OCI-LY3 (cell line): ENCODE measurements around the gene AMPD2.
A peak's percentile ranks its signal among the peaks of the same experiment; 100 is the strongest.

Experiments used
- H2AFZ ChIP-seq: fragments of 200-600, 300-600 bp; shearing (Covaris generic); 2 replicates; pipeline ENCODE4 v1.6.0; 2014; ENCODE audit warnings: antibody characterized with exemption, low read depth, low read length
- H3K27ac ChIP-seq: fragments of 200-600, 300-600 bp; sonication (generic); 2 replicates; pipeline ENCODE4 v1.5.1; 2014; ENCODE audit warnings: mild to moderate bottlenecking, low read length, moderate library complexity, mixed read lengths
- H3K27me3 ChIP-seq: fragments of 200-600, 300-600 bp; sonication (generic); 2 replicates; pipeline ENCODE4 v1.6.1; 2014; ENCODE audit warnings: low read depth, low read length, mixed read lengths
- H3K36me3 ChIP-seq: fragments of 200-600, 300-600 bp; sonication (generic); replicated peaks from 2 replicates; pipeline ENCODE3; 2014; ENCODE audit warnings: low read depth, low read length, mixed read lengths
- H3K4me1 ChIP-seq: fragments of 300-600, 200-600 bp; sonication (generic); 2 replicates; pipeline ENCODE4 v1.6.1; 2014; ENCODE audit warnings: low read length, mixed read lengths
- H3K4me2 ChIP-seq: fragments of 200-600, 300-600 bp; sonication (generic); 2 replicates; pipeline ENCODE4 v1.6.1; 2014; ENCODE audit warnings: low read length, mixed read lengths
- H3K4me3 ChIP-seq: fragments of 300-600, 200-600 bp; sonication (generic); 2 replicates; pipeline ENCODE4 v1.5.1; 2014; ENCODE audit warnings: antibody characterized with exemption, mild to moderate bottlenecking, low read length, moderate library complexity
- H3K79me2 ChIP-seq: fragments of 300-600, 200-600 bp; shearing (Covaris generic); 2 replicates; pipeline ENCODE4 v1.6.1; 2014; ENCODE audit warnings: mild to moderate bottlenecking, low read length, mixed read lengths
- H3K9ac ChIP-seq: fragments of 300-600, 200-600 bp; shearing (Covaris generic); 2 replicates; pipeline ENCODE4 v1.6.0; 2014; ENCODE audit warnings: mild to moderate bottlenecking, low read length, moderate library complexity
- H3K9me3 ChIP-seq: fragments of 200-600, 300-600 bp; shearing (Covaris generic); 2 replicates; pipeline ENCODE4 v1.6.1; 2014; ENCODE audit warnings: low read length, mixed read lengths; ENCODE audit not compliant: insufficient read depth
- H4K20me1 ChIP-seq: fragments of 200-600, 300-600 bp; sonication (generic); 2 replicates; pipeline ENCODE4 v1.6.1; 2016; ENCODE audit warnings: low read length, mixed read lengths; ENCODE audit not compliant: insufficient read depth
- EZH2phosphoT487 ChIP-seq: fragments of 200-600 bp; shearing (Covaris generic); IDR thresholded peaks from 2 replicates; pipeline ENCODE4 v1.6.1; 2018; ENCODE audit warnings: antibody characterized with exemption, mixed run types, low read depth
- TF ChIP-seq, protein P1 (sequence below): fragments of 200-600, 300-600 bp; sonication (generic); IDR thresholded peaks from 2 replicates; pipeline ENCODE4 v1.5.1; 2014; ENCODE audit warnings: antibody characterized with exemption, low read length, low read depth

The AMPD2 gene

GRCh38 chr1:109619576-109620400 lies at the start of gene AMPD2, which contains the start of gene GNAT2:
Gene AMPD2, plus strand, starts transcription at chr1:109619837. Its CDS starts 1,339 bp downstream, at chr1:109621176.
Gene GNAT2, minus strand, starts transcription at chr1:109619616. Its CDS starts 6,746 bp downstream, at chr1:109612870.
- H3K4me1 ChIP-seq, result peaks cover 17% of the 10 kb centered on the region
- no peaks in the 10 kb centered on the region for H3K9me3 ChIP-seq

GRCh38 chr1:109570414-109570813 lies 49.2 kb upstream of the AMPD2 start:
- Histone ChIP-seq H3K4me3 (no peak overlapping the region), H2AFZ (no peak overlapping the region), H3K9ac (no peak overlapping the region), H3K36me3 (no peaks in the 10 kb centered on the region), H3K4me1 (peaks cover 28% of the 10 kb centered on the region), H3K79me2 (peaks cover 58% of the 10 kb centered on the region), H3K27ac (no peak overlapping the region), H3K4me2 (no peak overlapping the region), H4K20me1 (peaks cover 31% of the 10 kb centered on the region), H3K27me3 (no peaks in the 10 kb centered on the region), H3K9me3 (no peaks in the 10 kb centered on the region)
- TF ChIP-seq, protein P1, sequence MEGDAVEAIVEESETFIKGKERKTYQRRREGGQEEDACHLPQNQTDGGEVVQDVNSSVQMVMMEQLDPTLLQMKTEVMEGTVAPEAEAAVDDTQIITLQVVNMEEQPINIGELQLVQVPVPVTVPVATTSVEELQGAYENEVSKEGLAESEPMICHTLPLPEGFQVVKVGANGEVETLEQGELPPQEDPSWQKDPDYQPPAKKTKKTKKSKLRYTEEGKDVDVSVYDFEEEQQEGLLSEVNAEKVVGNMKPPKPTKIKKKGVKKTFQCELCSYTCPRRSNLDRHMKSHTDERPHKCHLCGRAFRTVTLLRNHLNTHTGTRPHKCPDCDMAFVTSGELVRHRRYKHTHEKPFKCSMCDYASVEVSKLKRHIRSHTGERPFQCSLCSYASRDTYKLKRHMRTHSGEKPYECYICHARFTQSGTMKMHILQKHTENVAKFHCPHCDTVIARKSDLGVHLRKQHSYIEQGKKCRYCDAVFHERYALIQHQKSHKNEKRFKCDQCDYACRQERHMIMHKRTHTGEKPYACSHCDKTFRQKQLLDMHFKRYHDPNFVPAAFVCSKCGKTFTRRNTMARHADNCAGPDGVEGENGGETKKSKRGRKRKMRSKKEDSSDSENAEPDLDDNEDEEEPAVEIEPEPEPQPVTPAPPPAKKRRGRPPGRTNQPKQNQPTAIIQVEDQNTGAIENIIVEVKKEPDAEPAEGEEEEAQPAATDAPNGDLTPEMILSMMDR, result no peak
- TF ChIP-seq EZH2phosphoT487, result no peak

More at GRCh38 chr1:109619576-109620400, at the start of gene AMPD2, which contains the start of gene GNAT2:
- Histone ChIP-seq H3K36me3 (no peaks in the 10 kb centered on the region), H3K79me2 (peaks cover 49% of the 10 kb centered on the region), H3K27me3 (no peaks in the 10 kb centered on the region), H3K4me2 (peak within 1 kb of the TSS; percentile 92), H3K9ac (peak within 1 kb of the TSS; percentile 97), H3K4me3 (peak within 1 kb of the TSS; percentile 100), H4K20me1 (peaks cover 7% of the 10 kb centered on the region; the same call in 1 of the 2 replicates), H2AFZ (peak within 1 kb of the TSS; percentile 92), H3K27ac (peak within 1 kb of the TSS; percentile 54)
- no peak for TF ChIP-seq EZH2phosphoT487
- TF ChIP-seq, protein P1, result no peak

- Histone ChIP-seq H3K9me3 (no peaks in the 10 kb centered on the region), H3K36me3 (no peaks in the 10 kb centered on the region), H3K4me3 (no peak overlapping the region), H3K79me2 (peaks cover 32% of the 10 kb centered on the region), H3K4me2 (peak overlapping the region; percentile 11; the same call in 1 of the 2 replicates), H3K9ac (no peak overlapping the region), H3K27ac (peak overlapping the region; percentile 21; the same call in 1 of the 2 replicates), H2AFZ (no peak overlapping the region), H3K27me3 (no peaks in the 10 kb centered on the region), H3K4me1 (peaks cover 21% of the 10 kb centered on the region), H4K20me1 (peaks cover 24% of the 10 kb centered on the region)
- TF ChIP-seq EZH2phosphoT487, result no peak
- TF ChIP-seq, protein P1, result no peak
Observed at GRCh38 chr1:109573785-109574184, 45.9 kb upstream of the AMPD2 start.

GRCh38 chr1:109578947-109579443 lies 40.6 kb upstream of the AMPD2 start:
- Histone ChIP-seq H3K4me1 (peaks cover 4% of the 10 kb centered on the region), H3K9me3 (no peaks in the 10 kb centered on the region), H3K4me2 (no peak overlapping the region), H3K27me3 (no peaks in the 10 kb centered on the region), H2AFZ (no peak overlapping the region), H4K20me1 (0 out of 2 replicates have a peak, but pooled peaks cover 4% of the 10 kb centered on the region), H3K27ac (no peak overlapping the region), H3K36me3 (peaks cover 11% of the 10 kb centered on the region), H3K4me3 (no peak overlapping the region), H3K9ac (no peak overlapping the region), H3K79me2 (no peaks in the 10 kb centered on the region)
- TF ChIP-seq EZH2phosphoT487, result no peak
- TF ChIP-seq, protein P1, result no peak
